Hepatocyte (in vitro differentiated cells): ENCODE results near the gene ROR1. TPM values are rescaled to one million over a fixed set of nuclear protein-coding genes. Genes with fewer than 3 reads are reported as not detected.

Source experiments
- DNase-seq: peaks from one replicate; pipeline ENCODE4 v3.0.0-alpha.2; 2016; ENCODE audit warnings: low spot score
- H2AFZ ChIP-seq: fragments of 200-600 bp; sonication (generic); 2 replicates; pipeline ENCODE4 v1.6.0; 2016; ENCODE audit warnings: antibody characterized with exemption, mild to moderate bottlenecking
- H3K27ac ChIP-seq: fragments of 200-600 bp; sonication (generic); 2 replicates; pipeline ENCODE4 v1.5.1; 2016; ENCODE audit warnings: mild to moderate bottlenecking
- H3K27me3 ChIP-seq: fragments of 200-600 bp; sonication (generic); 2 replicates; pipeline ENCODE4 v1.6.1; 2016
- H3K36me3 ChIP-seq: fragments of 200-600 bp; sonication (generic); replicated peaks from 2 replicates; pipeline ENCODE4 v1.5.1; 2016; ENCODE audit warnings: low read depth; ENCODE audit not compliant: insufficient read depth
- H3K4me1 ChIP-seq: fragments of 200-600 bp; sonication (generic); 2 replicates; pipeline ENCODE4 v1.5.1; 2016; ENCODE audit warnings: mild to moderate bottlenecking, moderate library complexity; ENCODE audit not compliant: insufficient read depth
- H3K4me2 ChIP-seq: fragments of 200-600 bp; sonication (generic); 2 replicates; pipeline ENCODE4 v1.6.0; 2016
- H3K4me3 ChIP-seq: fragments of 200-600 bp; sonication (generic); 2 replicates; pipeline ENCODE4 v1.5.1; 2016; ENCODE audit warnings: mild to moderate bottlenecking
- H3K79me2 ChIP-seq: fragments of 200-600 bp; sonication (generic); 2 replicates; pipeline ENCODE4 v1.6.0; 2017; ENCODE audit warnings: mild to moderate bottlenecking
- H3K9me2 ChIP-seq: fragments of 200-600 bp; sonication (generic); replicated peaks from 2 replicates; pipeline ENCODE4 v1.6.0; 2017; ENCODE audit warnings: mild to moderate bottlenecking; ENCODE audit not compliant: insufficient read depth
- H3K9me3 ChIP-seq: fragments of 200-600 bp; sonication (generic); 2 replicates; pipeline ENCODE4 v1.5.1; 2016; ENCODE audit warnings: low read depth, mild to moderate bottlenecking
- H4K20me1 ChIP-seq: fragments of 200-600 bp; sonication (generic); 2 replicates; pipeline ENCODE4 v1.6.0; 2016; ENCODE audit warnings: mild to moderate bottlenecking; ENCODE audit not compliant: insufficient read depth, poor library complexity, severe bottlenecking
- EZH2 ChIP-seq: fragments of 200-600 bp; sonication (generic); IDR thresholded peaks from 2 replicates; pipeline ENCODE4 v1.6.1; 2016; ENCODE audit warnings: antibody characterized with exemption, mild to moderate bottlenecking, borderline replicate concordance
- EZH2phosphoT487 ChIP-seq: fragments of 200-600 bp; sonication (generic); IDR thresholded peaks from one replicate; pipeline ENCODE4 v1.6.1; 2018; ENCODE audit warnings: antibody characterized with exemption, mild to moderate bottlenecking, low read depth, moderate library complexity; ENCODE audit not compliant: unreplicated experiment, severe bottlenecking
- WGBS: methylation state at CpG from one replicate; pipeline ENCODE4 v1.1.6; 2016; ENCODE audit warnings: low lambda C conversion rate; ENCODE audit errors: missing lambda C conversion rate; 5-methylcytosine and 5-hydroxymethylcytosine counted together
- polyA plus RNA-seq: library from polyadenylated mRNA; unstranded; fragments of >200 nt; fragmentation: Nextera tagmentation; extraction: Ambion mirVana; gene quantifications from 2 replicates; pipeline ENCODE4 v1.2.1, GENCODE V29; 2016
- total RNA-seq: library from RNA; depleted of rRNA; stranded (reverse); fragments of >200 nt; gene quantifications from 2 replicates; pipeline ENCODE4 v1.2.3, GENCODE V29; 2014
- TF ChIP-seq, protein P1 (sequence below): fragments of 200-600 bp; sonication (generic); IDR thresholded peaks from 2 replicates; pipeline ENCODE4 v1.5.1; 2016; ENCODE audit warnings: antibody characterized with exemption, mild to moderate bottlenecking; ENCODE audit not compliant: poor library complexity

ROR1 gene
- total and polyA plus RNA-seq, 2 experiments from 2014 or later: 16.4 to 27.7 TPM

DNA sequence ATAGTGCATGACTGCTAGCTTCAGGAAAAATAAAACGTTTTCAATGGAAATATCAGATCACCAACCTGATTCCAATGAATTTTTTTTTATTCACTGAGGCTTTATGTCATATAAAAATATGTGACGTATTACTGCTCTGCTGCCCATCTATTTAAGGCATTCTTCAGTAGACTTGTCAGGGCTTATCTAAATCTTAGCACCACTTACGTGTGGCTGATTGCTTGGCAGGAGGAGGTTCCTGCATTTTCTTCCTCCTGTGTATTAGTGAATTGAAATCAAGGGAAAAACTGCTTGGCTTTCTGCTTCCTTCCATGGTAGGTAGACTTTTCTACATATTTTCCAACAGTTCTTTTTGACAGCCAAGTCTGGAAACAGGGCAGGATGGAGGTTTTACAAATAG lies 80.3 kb downstream of the ROR1 start:
- DNase-seq: no peak
- no peak overlapping the region for H3K4me2 ChIP-seq
- no peaks in the 10 kb centered on the region for H3K36me3 ChIP-seq
- no peak overlapping the region for H2AFZ ChIP-seq
- WGBS: 87% methylated on average over 3 of the region's 3 CpGs
- H3K4me1 ChIP-seq: no peaks in the 10 kb centered on the region
- H4K20me1 ChIP-seq: no peaks in the 10 kb centered on the region
- H3K27ac ChIP-seq: no peak overlapping the region
- no peaks in the 10 kb centered on the region for H3K9me2 ChIP-seq
- TF ChIP-seq EZH2phosphoT487 (no peak), EZH2 (no peak)
- TF ChIP-seq, protein P1, sequence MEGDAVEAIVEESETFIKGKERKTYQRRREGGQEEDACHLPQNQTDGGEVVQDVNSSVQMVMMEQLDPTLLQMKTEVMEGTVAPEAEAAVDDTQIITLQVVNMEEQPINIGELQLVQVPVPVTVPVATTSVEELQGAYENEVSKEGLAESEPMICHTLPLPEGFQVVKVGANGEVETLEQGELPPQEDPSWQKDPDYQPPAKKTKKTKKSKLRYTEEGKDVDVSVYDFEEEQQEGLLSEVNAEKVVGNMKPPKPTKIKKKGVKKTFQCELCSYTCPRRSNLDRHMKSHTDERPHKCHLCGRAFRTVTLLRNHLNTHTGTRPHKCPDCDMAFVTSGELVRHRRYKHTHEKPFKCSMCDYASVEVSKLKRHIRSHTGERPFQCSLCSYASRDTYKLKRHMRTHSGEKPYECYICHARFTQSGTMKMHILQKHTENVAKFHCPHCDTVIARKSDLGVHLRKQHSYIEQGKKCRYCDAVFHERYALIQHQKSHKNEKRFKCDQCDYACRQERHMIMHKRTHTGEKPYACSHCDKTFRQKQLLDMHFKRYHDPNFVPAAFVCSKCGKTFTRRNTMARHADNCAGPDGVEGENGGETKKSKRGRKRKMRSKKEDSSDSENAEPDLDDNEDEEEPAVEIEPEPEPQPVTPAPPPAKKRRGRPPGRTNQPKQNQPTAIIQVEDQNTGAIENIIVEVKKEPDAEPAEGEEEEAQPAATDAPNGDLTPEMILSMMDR: no peak
- no peaks in the 10 kb centered on the region for H3K9me3 ChIP-seq
- peaks cover 65% of the 10 kb centered on the region for H3K79me2 ChIP-seq
- H3K27me3 ChIP-seq: no peaks in the 10 kb centered on the region
- no peak overlapping the region for H3K4me3 ChIP-seq

GRCh38 chr1:63855942-63856341 lies 82.1 kb downstream of the ROR1 start:
- H2AFZ ChIP-seq: no peak overlapping the region
- no peaks in the 10 kb centered on the region for H3K36me3 ChIP-seq
- 100% methylated on average over 1 of the region's 1 CpG for WGBS
- no peaks in the 10 kb centered on the region for H3K27me3 ChIP-seq
- H3K4me2 ChIP-seq: no peak overlapping the region
- H3K27ac ChIP-seq: no peak overlapping the region
- peaks cover 58% of the 10 kb centered on the region for H3K79me2 ChIP-seq
- no peaks in the 10 kb centered on the region for H3K9me3 ChIP-seq
- DNase-seq: no peak
- H3K9me2 ChIP-seq: no peaks in the 10 kb centered on the region
- H3K4me1 ChIP-seq: no peaks in the 10 kb centered on the region
- H4K20me1 ChIP-seq: no peaks in the 10 kb centered on the region
- TF ChIP-seq EZH2 (no peak), EZH2phosphoT487 (no peak)
- TF ChIP-seq, protein P1: no peak
- H3K4me3 ChIP-seq: no peak overlapping the region

DNA sequence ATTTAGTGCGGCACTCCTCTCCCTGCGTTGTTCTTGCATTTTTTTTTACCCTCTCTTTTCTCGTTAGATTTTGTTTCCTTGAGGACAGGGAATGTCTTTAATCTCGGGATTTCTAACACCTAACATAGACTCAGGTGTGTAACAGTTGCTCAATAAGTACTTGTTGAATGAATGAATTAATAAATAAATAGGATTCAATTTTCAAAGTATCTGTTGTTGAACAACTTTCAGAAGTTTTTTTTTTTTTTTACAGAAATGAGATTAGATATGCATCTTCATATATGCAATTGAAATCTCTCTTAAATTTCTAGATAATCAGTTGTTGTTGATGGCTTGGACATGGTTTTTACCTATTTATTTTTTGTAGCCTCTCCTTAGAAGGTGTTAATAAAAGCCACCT lies 83.1 kb downstream of the ROR1 start:
- DNase-seq: no peak
- Histone ChIP-seq H3K79me2 (peaks cover 60% of the 10 kb centered on the region), H2AFZ (no peak overlapping the region), H3K4me1 (no peaks in the 10 kb centered on the region), H4K20me1 (no peaks in the 10 kb centered on the region), H3K9me2 (no peaks in the 10 kb centered on the region), H3K9me3 (no peaks in the 10 kb centered on the region), H3K27ac (no peak overlapping the region), H3K36me3 (no peaks in the 10 kb centered on the region), H3K4me2 (no peak overlapping the region), H3K4me3 (no peak overlapping the region), H3K27me3 (no peaks in the 10 kb centered on the region)
- 95% methylated on average over 4 of the region's 4 CpGs for WGBS
- TF ChIP-seq EZH2phosphoT487: no peak
- TF ChIP-seq EZH2: no peak
- TF ChIP-seq, protein P1: no peak

GRCh38 chr1:63857478-63857877 lies 83.7 kb downstream of the ROR1 start:
- Histone ChIP-seq H2AFZ (no peak overlapping the region), H3K4me3 (no peak overlapping the region), H3K36me3 (no peaks in the 10 kb centered on the region), H4K20me1 (no peaks in the 10 kb centered on the region), H3K4me1 (no peaks in the 10 kb centered on the region), H3K27ac (no peak overlapping the region), H3K9me3 (no peaks in the 10 kb centered on the region), H3K27me3 (no peaks in the 10 kb centered on the region), H3K9me2 (no peaks in the 10 kb centered on the region), H3K4me2 (no peak overlapping the region), H3K79me2 (peaks cover 54% of the 10 kb centered on the region)
- TF ChIP-seq EZH2phosphoT487: no peak
- TF ChIP-seq EZH2: no peak
- TF ChIP-seq, protein P1: no peak
- no peak for DNase-seq
- WGBS: 64% methylated on average over 2 of the region's 2 CpGs
